PC-3 (cell line): Measurements from ENCODE around the gene GREB1L. TPM values are rescaled to one million over a fixed set of nuclear protein-coding genes. Genes with fewer than 3 reads are reported as not detected.

Experiments used
- ATAC-seq: fragments of 200-7000 bp; cut with Tn5 transposase; 2 replicates; pipeline ENCODE4 v1.9.1; 2020; ENCODE audit warnings: mild to moderate bottlenecking, moderate library complexity
- BruUV-seq: library from RNA; stranded (reverse); fragments of 400-500 nt; replicated peaks from 2 replicates; lab custom pipeline; 2021; lab: Mats Ljungman, UMichigan
- CTCF ChIA-PET: fragments of 300-600 bp; sonication (Branson Sonifier 250); formaldehyde crosslinking; loops from one replicate; lab custom pipeline; 2022; ENCODE audit warnings: antibody characterized with exemption; lab: Charles Lee
- POLR2A ChIA-PET: fragments of 300-600 bp; sonication (Branson Sonifier 250); formaldehyde crosslinking; loops from one replicate; lab custom pipeline; 2022; ENCODE audit warnings: antibody characterized with exemption; ENCODE audit not compliant: unreplicated experiment; lab: Charles Lee
- DNase-seq: peaks from one replicate; pipeline ENCODE4 v3.0.0-alpha.2; 2015
- H2AFZ ChIP-seq: fragments of 300-600 bp; sonication (generic); 2 replicates; pipeline ENCODE4 v1.6.0; 2016; ENCODE audit warnings: antibody characterized with exemption, low read length
- H3F3A ChIP-seq: fragments of 300-600 bp; sonication (generic); one replicate; pipeline ENCODE4 v1.6.0; 2017; ENCODE audit warnings: antibody characterized with exemption, low read length, control low read depth, mild to moderate bottlenecking; ENCODE audit not compliant: unreplicated experiment
- H3K27ac ChIP-seq: fragments of 300-600 bp; sonication (generic); 2 replicates; pipeline ENCODE4 v1.5.1; 2016; ENCODE audit warnings: mild to moderate bottlenecking, low read length
- H3K27me3 ChIP-seq: fragments of 300-600 bp; sonication (generic); 2 replicates; pipeline ENCODE4 v1.6.1; 2016; ENCODE audit warnings: low read length, mixed read lengths
- H3K36me3 ChIP-seq: fragments of 300-600 bp; sonication (generic); 2 replicates; pipeline ENCODE4 v1.6.1; 2016; ENCODE audit warnings: low read depth, mixed run types, low read length, mixed read lengths
- H3K4me1 ChIP-seq: fragments of 300-600 bp; sonication (generic); 2 replicates; pipeline ENCODE4 v1.5.1; 2016; ENCODE audit warnings: low read length; ENCODE audit not compliant: insufficient read depth
- H3K4me2 ChIP-seq: fragments of 300-600 bp; sonication (generic); 2 replicates; pipeline ENCODE4 v1.6.0; 2016; ENCODE audit warnings: low read length
- H3K4me3 ChIP-seq: fragments of 300-600 bp; sonication (generic); 2 replicates; pipeline ENCODE4 v1.5.1; 2016; ENCODE audit warnings: mild to moderate bottlenecking, low read length, mixed read lengths
- H3K79me2 ChIP-seq: fragments of 300-600 bp; sonication (generic); 2 replicates; pipeline ENCODE4 v1.6.1; 2017; ENCODE audit warnings: low read length, mixed read lengths
- H3K9ac ChIP-seq: fragments of 300-600 bp; sonication (generic); 2 replicates; pipeline ENCODE4 v1.6.0; 2016; ENCODE audit warnings: mild to moderate bottlenecking, low read length
- H3K9me2 ChIP-seq: fragments of 300-600 bp; sonication (generic); replicated peaks from 2 replicates; pipeline ENCODE4 v1.6.1; 2016; ENCODE audit warnings: mixed run types, low read length, mixed read lengths
- H3K9me3 ChIP-seq: fragments of 300-600 bp; sonication (generic); 2 replicates; pipeline ENCODE4 v1.6.1; 2016; ENCODE audit warnings: low read length, mixed read lengths
- H4K20me1 ChIP-seq: fragments of 300-600 bp; sonication (generic); 2 replicates; pipeline ENCODE4 v1.6.1; 2016; ENCODE audit warnings: low read length, mixed read lengths
- CTCF ChIP-seq: fragments of 300-600 bp; sonication (generic); conservative IDR thresholded peaks from 2 replicates; pipeline ENCODE4 v1.5.1; 2017; ENCODE audit warnings: antibody characterized with exemption, low read depth, mild to moderate bottlenecking, low read length
- EZH2 ChIP-seq: fragments of 300-600 bp; sonication (generic); IDR thresholded peaks from one replicate; pipeline ENCODE4 v1.6.1; 2017; ENCODE audit warnings: antibody characterized with exemption, mild to moderate bottlenecking, low read length; ENCODE audit not compliant: unreplicated experiment
- EZH2phosphoT487 ChIP-seq: fragments of 300-600 bp; sonication (generic); IDR thresholded peaks from 2 replicates; pipeline ENCODE4 v1.6.1; 2018; ENCODE audit warnings: mild to moderate bottlenecking, antibody characterized with exemption, low read length, borderline replicate concordance
- intact Hi-C: fragments of 100-400 bp; cut with micrococcal nuclease; formaldehyde crosslinking; loops from 2 replicates; pipeline ENCODE4 v1.9.0; 2023
- total RNA-seq: library from RNA; depleted of rRNA; stranded (reverse); fragments of >200 nt; gene quantifications from 2 replicates; pipeline ENCODE4 v1.2.3, GENCODE V29; 2014

GREB1L gene
- total RNA-seq, 1 experiment from 2014 or later, result 10.3 TPM

DNA sequence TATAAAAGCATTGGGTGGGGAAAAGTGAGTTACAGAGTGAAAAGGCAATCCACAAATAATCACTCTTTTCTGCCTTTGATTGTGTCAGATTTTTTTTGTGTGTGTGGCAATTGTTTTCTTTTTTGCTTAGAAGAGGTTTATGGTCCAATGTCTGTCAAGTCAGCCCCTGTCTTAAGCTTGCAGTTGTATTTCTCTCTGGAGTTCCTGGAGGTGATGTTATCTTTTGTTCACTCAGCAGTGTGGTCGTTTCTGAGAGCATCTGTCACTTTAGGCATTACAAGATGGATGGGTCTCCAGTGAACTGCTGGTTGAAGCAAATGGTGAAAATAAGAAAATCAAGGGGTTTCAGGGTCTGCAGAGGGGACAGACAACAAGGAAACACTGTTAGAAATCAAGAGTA, 121.3 kb downstream of the GREB1L start:
- TF ChIP-seq EZH2phosphoT487 (no peak), CTCF (no peak), EZH2 (no peak)
- no peak for ATAC-seq
- Histone ChIP-seq H2AFZ (no peak overlapping the region), H3K9me2 (no peaks in the 10 kb centered on the region), H3K4me1 (0 out of 2 replicates have a peak, but pooled peaks cover 4% of the 10 kb centered on the region), H3K27ac (no peak overlapping the region), H4K20me1 (no peaks in the 10 kb centered on the region), H3K4me2 (no peak overlapping the region), H3K79me2 (no peaks in the 10 kb centered on the region), H3K9me3 (no peaks in the 10 kb centered on the region), H3K9ac (no peak overlapping the region), H3K27me3 (no peaks in the 10 kb centered on the region), H3K4me3 (no peak overlapping the region), H3K36me3 (no peaks in the 10 kb centered on the region), H3F3A (no peaks in the 10 kb centered on the region)
- DNase-seq, result no peak
- intact Hi-C loops, result loop anchor here (10.0 kb wide), 1 partner anchor 169 kb away; no protein-coding TSS in a partner anchor
- POLR2A ChIA-PET, result no interaction called here
- CTCF ChIA-PET, result no interaction called here
- no TSS peak for BruUV-seq

DNA sequence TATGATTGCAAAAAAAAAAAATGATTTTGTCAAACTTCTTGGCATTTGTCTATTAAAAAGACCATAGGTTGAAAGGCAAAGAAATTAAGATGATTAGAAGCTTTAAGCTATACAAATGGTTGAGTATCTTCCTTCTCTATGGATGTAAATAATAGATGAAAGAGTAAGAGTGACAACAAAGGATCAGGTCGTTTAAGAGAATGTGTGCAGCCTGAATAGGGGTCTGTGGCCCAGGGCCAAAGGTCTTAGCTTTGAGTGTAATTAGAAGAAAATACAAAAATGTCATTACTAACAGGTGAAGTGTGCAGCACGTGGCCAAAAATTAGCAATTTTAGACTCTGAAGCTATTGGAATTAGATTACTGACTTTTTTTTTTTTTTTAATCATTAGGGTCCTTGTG, 122.4 kb downstream of the GREB1L start:
- CTCF ChIA-PET, result no interaction called here
- H3K4me2 ChIP-seq, result no peak overlapping the region

More for the DNA sequence above, 122.4 kb downstream of the GREB1L start:
- no TSS peak for BruUV-seq
- Histone ChIP-seq H2AFZ (no peak overlapping the region), H3K27me3 (no peaks in the 10 kb centered on the region), H3K79me2 (no peaks in the 10 kb centered on the region), H4K20me1 (no peaks in the 10 kb centered on the region), H3K9ac (no peak overlapping the region), H3K4me1 (peaks cover 12% of the 10 kb centered on the region; the same call in 1 of the 2 replicates), H3K9me3 (no peaks in the 10 kb centered on the region), H3K27ac (no peak overlapping the region), H3F3A (no peaks in the 10 kb centered on the region), H3K4me3 (no peak overlapping the region), H3K36me3 (no peaks in the 10 kb centered on the region), H3K9me2 (no peaks in the 10 kb centered on the region)
- DNase-seq, result no peak
- TF ChIP-seq CTCF, result no peak
- TF ChIP-seq EZH2, result no peak
- TF ChIP-seq EZH2phosphoT487, result no peak
- intact Hi-C loops, result loop anchor here (10.0 kb wide), 1 partner anchor 170 kb away; no protein-coding TSS in a partner anchor
- no peak for ATAC-seq
- POLR2A ChIA-PET, result no interaction called here
